M059J (cell line): ENCODE measurements around the gene ATP2B2. TPM values are rescaled to one million over a fixed set of nuclear protein-coding genes. Genes with fewer than 3 reads are reported as not detected.

Experiments
- DNase-seq: peaks from one replicate; pipeline ENCODE4 v3.0.0-alpha.2; 2012; ENCODE audit warnings: low read depth
- total RNA-seq: library from RNA; depleted of rRNA; stranded (reverse); fragments of >200 nt; shearing (Covaris generic); gene quantifications from 2 replicates; pipeline ENCODE4 v1.2.3, GENCODE V29; 2014

Gene ATP2B2
- total RNA-seq, 1 experiment from 2014 or later: not detected

DNA sequence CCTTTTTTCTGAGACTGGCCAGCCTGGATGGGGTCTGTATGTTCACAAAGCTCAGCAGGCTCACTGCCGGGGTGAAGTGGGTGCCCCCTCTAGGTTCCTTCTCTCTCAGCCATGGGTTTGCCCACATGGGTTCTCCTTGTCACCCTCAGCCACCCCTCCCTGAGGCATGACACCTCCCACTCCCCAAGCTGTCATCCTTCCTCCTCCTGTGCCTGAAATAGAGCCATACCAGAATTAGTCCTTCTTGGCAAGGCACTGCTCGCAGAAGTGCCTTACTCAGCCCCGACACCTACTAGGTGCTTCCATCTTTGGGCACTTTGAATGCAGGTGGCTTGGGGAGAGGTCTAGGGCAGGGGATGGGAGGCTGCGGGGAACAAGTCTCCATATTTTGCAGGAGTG, 121.5 kb downstream of the ATP2B2 start:
- no peak for DNase-seq

DNA sequence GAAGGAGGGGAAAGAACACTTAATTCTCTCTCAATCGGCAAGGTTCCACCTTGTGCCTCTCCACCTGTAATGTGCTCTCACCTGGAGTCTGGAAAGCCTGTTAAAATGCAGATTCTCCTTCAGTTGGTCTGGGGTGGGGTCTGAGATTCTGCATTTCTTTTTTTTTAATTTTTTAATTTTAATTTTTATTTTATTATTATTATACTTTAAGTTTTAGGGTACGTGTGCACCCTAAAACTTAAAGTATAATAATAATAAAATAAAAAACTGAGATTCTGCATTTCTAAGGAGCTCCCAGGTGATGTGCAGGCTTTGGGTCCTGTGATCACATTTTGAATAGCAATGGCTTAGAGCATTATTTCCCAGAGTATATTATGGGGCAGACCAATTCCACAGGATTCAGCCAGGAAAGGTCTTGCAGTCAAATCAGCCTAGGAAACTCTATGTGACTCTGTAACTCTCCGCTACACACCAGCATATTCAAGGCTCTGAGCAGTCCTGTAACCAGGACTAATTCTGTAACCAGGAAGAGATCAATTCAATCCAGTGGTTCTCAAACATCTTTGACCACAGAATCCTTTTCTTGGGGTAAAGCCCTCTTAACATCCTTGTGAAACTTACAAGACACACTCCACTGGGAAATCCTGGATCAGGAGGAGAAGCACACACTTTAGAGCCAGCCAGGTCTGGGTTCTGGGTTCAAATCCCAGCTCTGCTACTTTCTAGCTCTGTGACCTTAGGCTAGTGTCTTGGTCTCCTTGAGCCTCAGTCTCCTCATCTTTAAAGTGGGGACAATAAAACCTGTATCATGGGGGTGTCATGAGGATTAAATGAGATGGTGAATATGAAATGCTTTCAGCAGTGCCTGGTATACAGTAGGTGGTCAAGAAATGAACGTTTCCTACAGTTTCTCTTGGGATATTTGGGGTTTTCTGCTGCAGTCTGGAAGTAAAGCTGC, 122.2 kb downstream of the ATP2B2 start:
- DNase-seq: no peak

- DNase-seq: peak; percentile 27
These were observed 122.9 kb downstream of the ATP2B2 start for GRCh38 chr3:10382445-10382844.

DNA sequence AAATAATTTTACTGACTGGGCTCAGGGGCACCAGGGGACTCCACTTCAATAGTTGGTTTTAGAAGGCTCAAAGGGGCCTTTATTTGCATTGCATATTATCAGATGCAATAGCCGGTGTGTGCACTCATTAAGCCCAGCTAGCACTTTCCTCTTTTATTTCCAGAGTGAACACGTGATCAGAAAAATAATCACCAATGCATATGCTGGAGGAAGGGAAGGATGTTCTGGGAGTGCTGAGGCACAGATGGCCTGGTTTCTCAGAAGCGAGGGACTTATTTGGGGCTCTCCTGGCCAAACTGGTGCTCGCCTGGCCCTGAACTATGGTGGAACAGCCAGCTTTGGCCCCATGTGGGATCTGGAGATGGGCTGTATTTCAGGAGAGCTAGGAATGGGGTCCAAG, 124.0 kb downstream of the ATP2B2 start:
- DNase-seq: no peak

GRCh38 chr3:10380906-10381305, 124.5 kb downstream of the ATP2B2 start:
- peak; percentile 45 for DNase-seq

DNA sequence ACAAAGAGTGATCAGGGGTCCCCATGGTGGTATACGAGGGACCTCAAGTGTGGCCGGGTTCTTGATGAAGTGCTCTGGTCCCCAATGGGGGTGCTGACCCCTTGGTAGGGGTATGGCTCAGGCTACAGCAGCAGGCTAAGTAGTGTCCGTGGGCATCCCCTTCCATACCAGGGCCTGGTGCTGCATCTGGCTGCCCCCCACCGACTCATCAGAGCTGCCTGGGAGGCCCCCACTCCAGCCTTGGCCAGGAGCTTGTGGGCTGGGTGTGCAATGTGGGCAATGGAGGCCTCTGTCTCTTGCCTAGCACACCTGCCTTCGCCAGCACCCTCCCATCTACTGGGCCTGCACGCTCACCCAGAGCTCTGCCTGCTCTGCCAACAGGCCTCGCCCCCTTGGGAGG, 125.4 kb downstream of the ATP2B2 start:
- no peak for DNase-seq

DNA sequence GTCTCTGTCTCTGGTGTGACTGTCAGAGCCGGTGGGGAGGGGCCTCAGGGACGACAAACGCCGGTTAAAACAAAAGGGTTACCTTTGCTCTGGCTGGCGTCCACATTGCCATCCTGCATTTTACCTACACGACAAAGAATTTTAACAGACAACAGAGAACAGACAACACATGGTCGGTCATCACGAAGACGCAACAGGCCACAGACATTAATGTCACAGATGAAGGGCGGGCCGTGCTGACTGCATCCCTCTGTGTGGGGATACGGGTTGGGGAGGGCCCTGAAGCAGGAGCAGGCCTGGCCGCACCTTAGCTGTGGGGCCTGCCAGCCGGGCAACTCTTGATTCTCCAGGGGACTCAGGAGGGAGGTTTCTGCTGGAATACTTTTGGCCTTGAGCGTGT, 126.2 kb downstream of the ATP2B2 start:
- no peak for DNase-seq

GRCh38 chr3:10378742-10379141, 126.6 kb downstream of the ATP2B2 start:
- no peak for DNase-seq

- DNase-seq: no peak
These were observed 127.1 kb downstream of the ATP2B2 start for GRCh38 chr3:10378246-10378645.

GRCh38 chr3:10377148-10377725, 128.1 kb downstream of the ATP2B2 start:
- no peak for DNase-seq

GRCh38 chr3:10376353-10376752, 129.0 kb downstream of the ATP2B2 start:
- DNase-seq: no peak

GRCh38 chr3:10375296-10376053, 129.9 kb downstream of the ATP2B2 start:
- no peak for DNase-seq

GRCh38 chr3:10374311-10374710, 131.1 kb downstream of the ATP2B2 start:
- no peak for DNase-seq

GRCh38 chr3:10373686-10374261, 131.6 kb downstream of the ATP2B2 start:
- DNase-seq: peak; percentile 72

DNA sequence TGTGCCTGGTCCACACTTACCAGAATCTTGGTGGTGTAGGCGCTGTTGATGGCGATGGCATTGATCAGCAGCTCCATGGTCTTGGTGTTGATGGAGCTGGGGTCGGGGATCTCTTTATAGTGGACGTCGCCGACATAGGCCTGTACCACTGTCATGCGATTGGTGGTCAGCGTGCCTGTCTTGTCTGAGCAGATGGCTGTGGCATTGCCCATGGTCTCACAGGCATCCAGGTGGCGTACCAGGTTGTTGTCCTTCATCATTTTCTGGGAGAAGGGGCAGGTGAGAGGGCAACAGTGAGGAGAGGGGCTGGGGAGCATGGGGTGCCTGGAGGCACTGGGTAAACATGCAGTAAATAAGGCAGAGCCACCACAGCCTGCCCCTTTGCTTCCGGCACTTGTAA, 133.6 kb downstream of the ATP2B2 start:
- no peak for DNase-seq

- DNase-seq: no peak
These were observed 134.2 kb downstream of the ATP2B2 start for GRCh38 chr3:10371167-10371566.

DNA sequence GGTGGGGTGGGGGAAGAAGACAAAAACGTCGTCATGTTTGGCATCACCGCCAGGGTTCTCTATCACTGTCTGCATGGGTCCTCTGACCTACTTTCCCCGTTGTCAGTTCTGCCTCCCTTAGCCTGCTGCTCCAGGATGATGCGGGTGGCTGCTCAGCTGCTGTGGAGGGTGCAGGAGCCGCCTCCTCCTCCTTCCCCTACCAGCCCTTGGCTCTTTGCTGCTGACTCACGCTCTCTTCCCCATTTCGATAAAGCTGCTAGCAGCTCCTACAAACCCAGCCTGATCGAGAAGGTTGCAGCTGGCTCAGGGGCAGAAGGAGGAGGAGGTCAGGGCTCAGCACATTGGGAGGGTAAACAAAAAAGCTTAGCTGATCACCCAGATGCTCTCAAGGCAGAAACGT, 135.0 kb downstream of the ATP2B2 start:
- peak; percentile 55 for DNase-seq

GRCh38 chr3:10368512-10368911, 136.9 kb downstream of the ATP2B2 start:
- DNase-seq: no peak

- no peak for DNase-seq
These were observed 137.9 kb downstream of the ATP2B2 start for GRCh38 chr3:10367506-10367905.

GRCh38 chr3:10366651-10367101, 138.7 kb downstream of the ATP2B2 start:
- DNase-seq: peak; percentile 95

GRCh38 chr3:10365791-10366190, 139.6 kb downstream of the ATP2B2 start:
- no peak for DNase-seq

DNA sequence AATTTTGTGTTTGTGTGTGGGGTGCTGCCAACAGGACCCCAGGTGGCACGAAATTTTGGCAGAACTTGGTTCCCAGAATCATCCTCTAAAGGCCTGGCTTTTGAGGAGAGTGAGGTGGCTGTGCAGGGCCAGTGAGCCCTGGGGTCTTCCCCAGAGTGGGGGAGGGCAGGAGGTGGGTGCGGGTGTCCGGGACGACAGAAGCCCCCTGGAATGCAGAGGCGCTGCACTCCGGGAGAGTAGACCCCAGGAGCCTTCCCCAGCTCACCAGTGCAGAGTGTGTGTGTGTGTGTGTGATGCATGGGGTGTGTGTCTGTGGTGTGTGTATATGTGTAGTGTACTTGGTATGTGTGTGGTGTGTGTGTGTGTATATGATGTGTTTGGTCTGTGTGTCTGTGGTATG, 140.1 kb downstream of the ATP2B2 start:
- DNase-seq: no peak
